GM13977 (cell line): ENCODE results near the gene PTGES3L.
"Not testable (repeated sequence)": the region's sequence is repeated elsewhere in the genome, so short reads cannot be mapped to it uniquely, and the experiment has no call there.

Experiments used
- DNase-seq: peaks from one replicate; pipeline ENCODE4 v3.0.0; 2012; ENCODE audit warnings: low spot score
- CTCF ChIP-seq: IDR thresholded peaks from 2 replicates; pipeline ENCODE4 v1.5.1; 2012; ENCODE audit warnings: mild to moderate bottlenecking, control low read depth; ENCODE audit not compliant: insufficient read depth; ENCODE audit errors: extremely low read depth, missing control alignments
- in situ Hi-C: fragments of 300-500 bp; cut with MboI; formaldehyde crosslinking; loops from one replicate; pipeline ENCODE4 v1.12.0; 2022; ENCODE audit warnings: low sequenced_read_pairs, low pct_unique_long_range_greater_than_20kb, mixed read lengths, inconsistent platforms; ENCODE audit not compliant: unreplicated experiment

Gene PTGES3L

GRCh38 chr17:42975265-42975664, 4.6 kb downstream of the PTGES3L start:
- no peak for DNase-seq
- in situ Hi-C loops, result no loop called here
- no peak for TF ChIP-seq CTCF

DNA sequence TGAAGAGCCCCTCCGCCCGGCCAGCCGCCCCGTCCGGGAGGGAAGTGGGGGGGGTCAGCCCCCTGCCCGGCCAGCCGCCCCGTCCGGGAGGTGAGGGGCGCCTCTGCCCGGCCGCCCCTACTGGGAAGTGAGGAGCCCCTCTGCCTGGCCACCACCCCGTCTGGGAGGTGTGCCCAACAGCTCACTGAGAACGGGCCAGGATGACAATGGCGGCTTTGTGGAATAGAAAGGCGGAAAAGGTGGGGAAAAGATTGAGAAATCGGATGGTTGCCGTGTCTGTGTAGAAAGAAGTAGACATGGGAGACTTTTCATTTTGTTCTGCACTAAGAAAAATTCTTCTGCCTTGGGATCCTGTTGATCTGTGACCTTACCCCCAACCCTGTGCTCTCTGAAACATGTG, 6.6 kb downstream of the PTGES3L start:
- DNase-seq, in situ Hi-C loops: not testable (repeated sequence)

- in situ Hi-C loops, result no loop called here
- no peak for DNase-seq
- no peak for TF ChIP-seq CTCF
Measured at GRCh38 chr17:42971589-42971988, 8.3 kb downstream of the PTGES3L start.

- DNase-seq, result no peak
- no peak for TF ChIP-seq CTCF
Measured at GRCh38 chr17:42969001-42969581, 10.8 kb downstream of the PTGES3L start.

DNA sequence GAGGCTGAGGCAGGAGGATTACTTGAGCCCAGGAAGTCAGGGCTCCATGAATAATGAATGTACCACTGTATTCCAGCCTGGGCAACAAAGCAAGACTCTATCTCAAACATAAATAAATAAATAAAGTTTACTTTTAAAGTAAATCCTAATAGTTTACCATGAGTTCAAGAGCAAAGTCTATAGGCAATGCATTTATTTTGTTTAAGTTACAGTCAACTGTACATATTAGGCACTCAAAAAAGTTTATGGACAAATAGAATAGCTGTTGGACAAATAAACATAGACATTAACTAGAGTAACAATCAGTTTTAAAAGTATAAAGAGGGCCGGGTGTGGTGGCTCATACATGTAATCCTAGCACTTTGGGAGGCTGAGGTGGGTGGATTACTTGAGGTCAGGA, 12.0 kb downstream of the PTGES3L start:
- in situ Hi-C loops, result no loop called here

More at GRCh38 chr17:42969001-42969581, 10.8 kb downstream of the PTGES3L start:
- in situ Hi-C loops, result no loop called here

DNA sequence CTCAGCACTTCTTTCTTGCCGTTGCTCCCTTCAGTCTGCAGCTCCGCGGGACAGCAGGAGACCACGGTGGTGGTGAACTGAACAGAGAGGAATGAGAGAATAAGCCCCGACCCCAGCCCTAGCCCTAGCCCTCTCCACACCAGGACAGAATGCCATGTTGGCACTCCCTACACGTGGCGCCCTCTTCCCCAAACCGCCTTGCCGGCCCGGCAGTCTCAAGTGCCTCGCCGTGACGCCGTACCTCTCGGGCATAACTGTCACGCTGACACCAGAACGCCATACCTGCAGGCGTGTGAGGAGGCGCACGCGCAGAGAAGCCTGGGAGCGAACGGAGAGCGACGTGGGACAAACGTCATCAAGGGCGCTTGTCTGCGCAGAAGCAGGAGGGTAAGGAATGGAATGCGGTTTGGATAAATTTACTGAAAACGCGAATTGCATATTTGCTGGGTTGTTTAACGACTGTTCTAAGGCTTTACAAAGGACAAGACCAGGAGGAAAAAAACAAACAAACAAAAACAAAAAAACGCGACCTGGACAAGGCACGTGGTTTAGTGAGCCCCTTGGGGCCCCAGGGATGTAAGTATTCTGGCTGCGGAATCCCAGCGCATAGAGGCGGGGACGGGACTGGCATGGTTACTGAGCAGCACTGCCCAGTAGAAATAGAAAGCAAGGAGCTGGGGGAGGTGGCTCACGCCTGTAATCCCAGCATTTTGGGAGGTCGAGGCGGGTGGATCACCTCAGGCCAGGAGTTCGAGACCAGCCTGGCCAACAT, 15.5 kb downstream of the PTGES3L start, which contains the start of gene AARSD1:
AARSD1 (minus strand) TSS at position 294 of the 772 bp plus-strand sequence; CDS start at position 280, 14 bp downstream.
- DNase-seq, result peak; percentile 90
- TF ChIP-seq CTCF, result no peak
- in situ Hi-C loops, result no loop called here

More for the DNA sequence above, 12.0 kb downstream of the PTGES3L start:
- no peak for DNase-seq
- TF ChIP-seq CTCF, result no peak

GRCh38 chr17:42953669-42954068, 26.2 kb downstream of the PTGES3L start:
- no peak for DNase-seq
- no peak for TF ChIP-seq CTCF
- in situ Hi-C loops, result no loop called here
